Endothelial cell of umbilical vein (primary cell): ENCODE measurements around the gene COPS4. TPM values are rescaled to one million over a fixed set of nuclear protein-coding genes. Genes with fewer than 3 reads are reported as not detected.
"Not testable (repeated sequence)": the region's sequence is repeated elsewhere in the genome, so short reads cannot be mapped to it uniquely, and the experiment has no call there.

Experiments used
- BruUV-seq: library from RNA; stranded (reverse); fragments of 400-500 nt; replicated peaks from 2 replicates; lab custom pipeline; 2021; lab: Mats Ljungman, UMichigan
- CTCF ChIA-PET: fragments of 300-600, 350-600 bp; sonication (Branson Sonifier 250); formaldehyde crosslinking; loops from one replicate; lab custom pipeline; 2021; ENCODE audit warnings: antibody characterized with exemption, inconsistent platforms; lab: Charles Lee
- POLR2A ChIA-PET: fragments of 300-600, 350-600 bp; sonication (Branson Sonifier 250); formaldehyde crosslinking; loops from one replicate; lab custom pipeline; 2021; ENCODE audit warnings: antibody characterized with exemption, inconsistent platforms; lab: Charles Lee
- DNase-seq: peaks from one replicate; pipeline ENCODE4 v3.0.0-alpha.2; 2011; ENCODE audit warnings: low read depth, low spot score
- FAIRE-seq: peaks from 2 replicates; lab custom pipeline; 2011; peaks lifted over from hg19 to GRCh38; lab: Jason Lieb, UNC
- H2AFZ ChIP-seq: 2 replicates; pipeline ENCODE4 v1.6.0; 2012; ENCODE audit warnings: low read depth, low read length, control low read depth, inconsistent platforms
- H3K27ac ChIP-seq: 2 replicates; pipeline ENCODE4 v1.5.1; 2011; ENCODE audit warnings: low read depth, mild to moderate bottlenecking, control low read depth, low read length, moderate library complexity; ENCODE audit not compliant: insufficient read depth
- H3K27me3 ChIP-seq, 2 experiments: 2 replicates each; pipeline versions ENCODE4 v1.6.0 to v1.6.1; 2011; ENCODE audit warnings: low read length in 2 of 2, mixed read lengths in 1 of 2; ENCODE audit not compliant: control insufficient read depth in 2 of 2, insufficient read depth in 2 of 2
- H3K36me3 ChIP-seq, 2 experiments: 2 replicates in 1 of 2; 3 replicates in 1 of 2; pipeline ENCODE4 v1.5.1; 2011; ENCODE audit warnings: low read length in 2 of 2, mild to moderate bottlenecking in 1 of 2, moderate library complexity in 1 of 2; ENCODE audit not compliant: control insufficient read depth in 2 of 2, insufficient read depth in 2 of 2; ENCODE audit errors: extremely low read depth in 1 of 2
- H3K4me1 ChIP-seq: 3 replicates; pipeline ENCODE4 v1.5.1; 2011; ENCODE audit warnings: mild to moderate bottlenecking, low read length; ENCODE audit not compliant: control insufficient read depth, insufficient read depth; ENCODE audit errors: extremely low read depth
- H3K4me2 ChIP-seq: 2 replicates; pipeline ENCODE4 v1.6.1; 2011; ENCODE audit warnings: low read length, control low read depth, mixed read lengths; ENCODE audit not compliant: insufficient read depth
- H3K4me3 ChIP-seq, 3 experiments: fragments of 200-600 bp in 1 of 3; sonication (generic), shearing (Covaris generic) in 1 of 3; replicated peaks in 1 of 3; 2 replicates each; pipeline ENCODE4 v1.5.1; 2011 to 2016; ENCODE audit warnings: control low read depth in 3 of 3, low read length in 3 of 3, mild to moderate bottlenecking in 2 of 3, inconsistent platforms in 1 of 3, low read depth in 1 of 3, moderate library complexity in 1 of 3; ENCODE audit not compliant: insufficient read depth in 1 of 3
- H3K79me2 ChIP-seq: 2 replicates; pipeline ENCODE4 v1.6.0; 2012; ENCODE audit warnings: low read length, inconsistent platforms; ENCODE audit not compliant: control insufficient read depth, insufficient read depth
- H3K9ac ChIP-seq: replicated peaks from 2 replicates; pipeline ENCODE3; 2011; ENCODE audit warnings: low read length, control low read depth; ENCODE audit not compliant: insufficient read depth; ENCODE audit errors: extremely low read depth
- H3K9me1 ChIP-seq: replicated peaks from 3 replicates; pipeline ENCODE4 v1.6.0; 2011; ENCODE audit warnings: mild to moderate bottlenecking, low read length; ENCODE audit not compliant: control insufficient read depth, insufficient read depth; ENCODE audit errors: extremely low read depth
- H3K9me3 ChIP-seq: replicated peaks from 2 replicates; pipeline ENCODE4 v1.5.1; 2012; ENCODE audit warnings: low read length, inconsistent platforms; ENCODE audit not compliant: control insufficient read depth, insufficient read depth
- H4K20me1 ChIP-seq: replicated peaks from 2 replicates; pipeline ENCODE3; 2011; ENCODE audit warnings: mild to moderate bottlenecking, low read length; ENCODE audit not compliant: control insufficient read depth, insufficient read depth; ENCODE audit errors: extremely low read depth
- EZH2 ChIP-seq: IDR thresholded peaks from 2 replicates; pipeline ENCODE4 v1.6.1; 2012; ENCODE audit warnings: borderline replicate concordance, low read depth, mild to moderate bottlenecking, moderate library complexity, low read length, inconsistent platforms; ENCODE audit not compliant: severe bottlenecking
- FOS ChIP-seq: IDR thresholded peaks from 2 replicates; pipeline ENCODE4 v1.6.1; 2011; ENCODE audit warnings: mild to moderate bottlenecking, low read length, moderate library complexity, borderline replicate concordance; ENCODE audit not compliant: insufficient read depth
- GATA2 ChIP-seq: IDR thresholded peaks from 2 replicates; pipeline ENCODE4 v1.7.0; 2011; ENCODE audit warnings: low read depth, mild to moderate bottlenecking, moderate library complexity, mixed read lengths, low read length; ENCODE audit not compliant: insufficient read length, insufficient read depth
- JUN ChIP-seq: IDR thresholded peaks from 2 replicates; pipeline ENCODE4 v1.6.1; 2011; ENCODE audit warnings: borderline replicate concordance, low read depth; ENCODE audit not compliant: insufficient read length, insufficient read depth
- MYC ChIP-seq: IDR thresholded peaks from one replicate; pipeline ENCODE4 v1.6.1; 2011; ENCODE audit warnings: mild to moderate bottlenecking, low read depth, low read length
- POLR2A ChIP-seq: IDR thresholded peaks from 2 replicates; pipeline ENCODE4 v1.6.1; 2012; ENCODE audit warnings: low read depth, mild to moderate bottlenecking, control low read depth, low read length
- POLR2AphosphoS5 ChIP-seq: IDR thresholded peaks from 2 replicates; pipeline ENCODE4 v1.6.1; 2012; ENCODE audit warnings: low read depth, mild to moderate bottlenecking, control low read depth, low read length, moderate library complexity; ENCODE audit not compliant: insufficient read depth
- dilution Hi-C: fragments of 300-500 bp; cut with MboI; formaldehyde crosslinking; loops from one replicate; pipeline ENCODE4 v1.15.0; 2019; ENCODE audit warnings: low sequenced_read_pairs; ENCODE audit not compliant: extremely low pct_ligation_motif_present
- intact Hi-C: fragments of 100-400 bp; cut with micrococcal nuclease; formaldehyde crosslinking; loops from one replicate; pipeline ENCODE4 v1.10.0; 2022
- polyA plus RNA-seq, 4 experiments: library from polyadenylated mRNA; depleted of rRNA in 3 of 4; stranded (reverse) in 3 of 4; unstranded in 1 of 4; fragments of >200 nt; gene quantifications; 2 replicates each; pipeline versions ENCODE4 v1.2.1 to v1.2.3, GENCODE V29; 2011 to 2012; ENCODE audit warnings: missing spikeins in 1 of 4
- total RNA-seq: library from RNA; stranded (reverse); gene quantifications from 2 replicates; pipeline ENCODE4 v1.2.3, GENCODE V29; 2021
- TF ChIP-seq, protein P1 (sequence below): IDR thresholded peaks from 2 replicates; pipeline ENCODE4 v1.6.1; 2011; ENCODE audit not compliant: insufficient read depth, insufficient read length
- TF ChIP-seq, protein P2 (sequence below), 2 donors: IDR thresholded peaks; 1 replicate in 1 of 2; 2 replicates in 1 of 2; pipeline ENCODE4 v1.5.1; 2011; ENCODE audit warnings: low read length in 2 of 2, mild to moderate bottlenecking in 2 of 2, moderate library complexity in 2 of 2, control low read depth in 1 of 2, inconsistent platforms in 1 of 2, low read depth in 1 of 2; ENCODE audit not compliant: insufficient read depth in 1 of 2; ENCODE audit errors: extremely low read depth in 1 of 2

Gene COPS4
- total and polyA plus RNA-seq, 2 donors (not counting 3 experiments of a cell fraction or from before 2014, with no cell fraction given): 29.8 to 53.0 TPM

DNA sequence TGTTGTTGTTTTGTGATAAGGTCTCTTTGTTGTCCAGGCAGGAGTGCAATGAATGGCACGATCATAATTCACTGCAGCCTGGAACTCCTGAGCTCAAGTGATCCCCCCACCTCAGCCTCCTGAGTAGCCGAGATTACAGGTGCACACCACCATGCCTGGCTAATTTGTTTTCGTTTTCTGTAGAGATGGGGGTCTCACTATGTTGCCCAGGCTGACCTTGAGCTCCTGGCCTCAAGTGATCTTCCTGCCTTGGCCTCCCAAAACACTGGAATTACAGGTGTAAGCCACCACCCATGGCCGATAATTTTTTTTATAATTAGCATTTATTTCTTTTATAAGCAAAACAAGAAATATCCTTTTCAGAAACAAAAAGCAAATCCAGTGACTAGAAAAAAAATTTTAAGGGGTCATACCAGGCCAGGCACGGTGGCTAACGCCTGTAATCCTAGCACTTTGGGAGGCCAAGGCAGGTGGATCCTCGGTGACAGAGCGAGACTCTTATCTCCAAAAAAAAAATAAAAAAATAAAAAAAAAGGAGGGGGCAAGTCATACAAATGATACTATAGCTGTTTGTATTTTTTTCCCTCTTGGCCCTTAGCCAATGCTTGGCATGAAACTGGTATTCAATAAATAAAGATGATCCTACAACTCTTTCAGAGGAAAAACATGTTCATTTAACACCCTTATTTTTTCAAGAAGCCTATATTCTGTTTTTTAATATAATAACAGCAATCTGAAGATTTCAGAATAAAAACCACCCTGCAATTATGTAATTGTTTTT is 76.2 kb downstream of the COPS4 start:
- Histone ChIP-seq H3K27me3 (no peaks in the 10 kb centered on the region), H3K79me2 (no peaks in the 10 kb centered on the region), H3K4me3 (no peak overlapping the region), H3K9ac (no peak overlapping the region), H3K9me3 (no peaks in the 10 kb centered on the region), H3K9me1 (no peaks in the 10 kb centered on the region), H3K4me1 (peaks cover 13% of the 10 kb centered on the region), H3K4me2 (no peak overlapping the region), H2AFZ (peak overlapping the region; percentile 94), H4K20me1 (no peaks in the 10 kb centered on the region), H3K36me3 (no peaks in the 10 kb centered on the region), H3K27ac (no peak overlapping the region)
- FAIRE-seq (no peak), DNase-seq (no peak)
- dilution Hi-C loops: no loop called here
- TF ChIP-seq MYC (no peak), JUN (no peak), FOS (no peak), GATA2 (no peak), EZH2 (no peak), POLR2AphosphoS5 (no peak), POLR2A (no peak)
- TF ChIP-seq, protein P1, sequence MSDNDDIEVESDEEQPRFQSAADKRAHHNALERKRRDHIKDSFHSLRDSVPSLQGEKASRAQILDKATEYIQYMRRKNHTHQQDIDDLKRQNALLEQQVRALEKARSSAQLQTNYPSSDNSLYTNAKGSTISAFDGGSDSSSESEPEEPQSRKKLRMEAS: no peak
- TF ChIP-seq, protein P2, sequence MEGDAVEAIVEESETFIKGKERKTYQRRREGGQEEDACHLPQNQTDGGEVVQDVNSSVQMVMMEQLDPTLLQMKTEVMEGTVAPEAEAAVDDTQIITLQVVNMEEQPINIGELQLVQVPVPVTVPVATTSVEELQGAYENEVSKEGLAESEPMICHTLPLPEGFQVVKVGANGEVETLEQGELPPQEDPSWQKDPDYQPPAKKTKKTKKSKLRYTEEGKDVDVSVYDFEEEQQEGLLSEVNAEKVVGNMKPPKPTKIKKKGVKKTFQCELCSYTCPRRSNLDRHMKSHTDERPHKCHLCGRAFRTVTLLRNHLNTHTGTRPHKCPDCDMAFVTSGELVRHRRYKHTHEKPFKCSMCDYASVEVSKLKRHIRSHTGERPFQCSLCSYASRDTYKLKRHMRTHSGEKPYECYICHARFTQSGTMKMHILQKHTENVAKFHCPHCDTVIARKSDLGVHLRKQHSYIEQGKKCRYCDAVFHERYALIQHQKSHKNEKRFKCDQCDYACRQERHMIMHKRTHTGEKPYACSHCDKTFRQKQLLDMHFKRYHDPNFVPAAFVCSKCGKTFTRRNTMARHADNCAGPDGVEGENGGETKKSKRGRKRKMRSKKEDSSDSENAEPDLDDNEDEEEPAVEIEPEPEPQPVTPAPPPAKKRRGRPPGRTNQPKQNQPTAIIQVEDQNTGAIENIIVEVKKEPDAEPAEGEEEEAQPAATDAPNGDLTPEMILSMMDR (IDR thresholded peaks at IDR 0.05; ENCODE audit: extremely low read depth in 1 of 2, insufficient read depth in 1 of 2, low read depth in 1 of 2, low read length in 2 of 2): no peak
- ChIA-PET POLR2A (interaction anchor here (1.1 kb wide), 1 partner anchor 14 kb away, joined by 3 read pairs; no protein-coding TSS in a partner anchor), CTCF (interaction anchor here (0.9 to 3.6 kb wide), 29 partner anchors 11 to 211 kb away, joined by 3 to 47 read pairs (median 5); partner anchors contain the start of genes COPS4, COQ2 and THAP9)
- intact Hi-C loops: loop anchor here (1.0 kb wide), 3 partner anchors 37 to 142 kb away; no protein-coding TSS in a partner anchor
- no TSS peak for BruUV-seq

DNA sequence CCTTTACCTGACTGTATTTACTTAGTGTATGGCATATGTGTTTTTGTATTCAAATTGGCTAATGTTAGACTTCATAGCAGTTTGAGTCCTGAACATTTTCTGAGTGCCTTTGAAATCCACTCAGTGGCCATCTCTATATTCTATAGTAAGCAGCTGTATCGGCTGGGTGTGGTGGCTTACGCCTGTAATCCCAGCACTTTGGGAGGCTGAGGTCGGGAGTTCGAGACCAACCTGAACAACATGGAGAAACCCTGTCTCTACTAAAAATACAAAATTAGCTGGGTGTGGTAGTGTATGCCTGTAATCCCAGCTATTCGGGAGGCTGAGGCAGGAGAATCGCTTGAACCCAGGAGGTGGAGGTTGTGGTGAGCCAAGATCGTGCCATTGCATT is 76.8 kb downstream of the COPS4 start:
- H3K9me1 ChIP-seq, BruUV-seq, dilution Hi-C loops, H3K36me3 ChIP-seq, H3K27ac ChIP-seq, H3K9me3 ChIP-seq, FAIRE-seq, H2AFZ ChIP-seq, H4K20me1 ChIP-seq, H3K4me2 ChIP-seq, H3K27me3 ChIP-seq, intact Hi-C loops, DNase-seq, POLR2A ChIA-PET, H3K9ac ChIP-seq, H3K79me2 ChIP-seq, H3K4me3 ChIP-seq: not testable (repeated sequence)
- peaks cover 13% of the 10 kb centered on the region for H3K4me1 ChIP-seq
- CTCF ChIA-PET: interaction anchor here (2.0 to 3.6 kb wide), 4 partner anchors 16 to 149 kb away, joined by 7 to 29 read pairs (median 9); no protein-coding TSS in a partner anchor
